ENCODE results near the gene TNFAIP8. TPM values are rescaled to one million over a fixed set of nuclear protein-coding genes. Genes with fewer than 3 reads are reported as not detected.

TNFAIP8 gene
- total RNA-seq, 1 donor from 2014 or later: 40.6 TPM

- H3F3A ChIP-seq (ENCODE audit: low read depth): no peaks in the 10 kb centered on the region
- no peak for TF ChIP-seq CTCF (IDR thresholded peaks at IDR 0.05)
- TF ChIP-seq EZH2 (IDR thresholded peaks at IDR 0.05): no peak
- TF ChIP-seq EZH2phosphoT487 (IDR thresholded peaks at IDR 0.05): no peak
- H3K4me2 ChIP-seq: no peak overlapping the region
- no peaks in the 10 kb centered on the region for H3K79me2 ChIP-seq (ENCODE audit: low read depth)
- no peaks in the 10 kb centered on the region for H3K27me3 ChIP-seq
- Mint-ChIP-seq H3K36me3 (no peaks in the 10 kb centered on the region), H3K9me3 (no peaks in the 10 kb centered on the region), H3K4me1 (no peaks in the 10 kb centered on the region), H3K27ac (no peak overlapping the region), H3K27me3 (ENCODE audit: insufficient read depth, low read depth) (peaks cover 7% of the 10 kb centered on the region), H3K4me3 (no peak overlapping the region)
- peaks cover 8% of the 10 kb centered on the region for H3K4me1 ChIP-seq
- H3K27ac ChIP-seq: no peak overlapping the region
- H3K4me3 ChIP-seq: no peak overlapping the region
- no peaks in the 10 kb centered on the region for H3K36me3 ChIP-seq
- H4K20me1 ChIP-seq (ENCODE audit: low read depth): no peaks in the 10 kb centered on the region
- H3K9ac ChIP-seq: no peak overlapping the region
- peak overlapping the region; percentile 90 for H2AFZ ChIP-seq (replicated peaks)
- H3K9me3 ChIP-seq (ENCODE audit: low read depth): no peaks in the 10 kb centered on the region
- DNase-seq (ENCODE audit: low spot score): no peak
Measured at GRCh38 chr5:119402081-119402480, 46.3 kb downstream of the TNFAIP8 start.

GRCh38 chr5:119402555-119402954, 46.7 kb downstream of the TNFAIP8 start:
- no peak for TF ChIP-seq EZH2phosphoT487 (IDR thresholded peaks at IDR 0.05)
- TF ChIP-seq CTCF (IDR thresholded peaks at IDR 0.05): no peak
- TF ChIP-seq EZH2 (IDR thresholded peaks at IDR 0.05): no peak
- H3K4me2 ChIP-seq: no peak overlapping the region
- no peak overlapping the region for H3K4me3 Mint-ChIP-seq

GRCh38 chr5:119404033-119404432, 48.2 kb downstream of the TNFAIP8 start:
- H3K4me2 ChIP-seq: no peak overlapping the region
- H3K4me3 Mint-ChIP-seq: no peak overlapping the region
- no peak for DNase-seq (ENCODE audit: low spot score)
- no peak overlapping the region for H3K27ac Mint-ChIP-seq
- H3K9me3 ChIP-seq (ENCODE audit: low read depth): no peaks in the 10 kb centered on the region
- H4K20me1 ChIP-seq (ENCODE audit: low read depth): no peaks in the 10 kb centered on the region
- no peaks in the 10 kb centered on the region for H3K36me3 Mint-ChIP-seq
- H3F3A ChIP-seq (ENCODE audit: low read depth): no peaks in the 10 kb centered on the region
- no peak for TF ChIP-seq EZH2 (IDR thresholded peaks at IDR 0.05)
- TF ChIP-seq EZH2phosphoT487 (IDR thresholded peaks at IDR 0.05): no peak
- no peak for TF ChIP-seq CTCF (IDR thresholded peaks at IDR 0.05)
- no peak overlapping the region for H3K27ac ChIP-seq
- no peaks in the 10 kb centered on the region for H3K4me1 Mint-ChIP-seq
- no peak overlapping the region for H3K4me3 ChIP-seq
- H3K27me3 ChIP-seq: no peaks in the 10 kb centered on the region
- peaks cover 7% of the 10 kb centered on the region for H3K27me3 Mint-ChIP-seq (ENCODE audit: insufficient read depth, low read depth)
- H2AFZ ChIP-seq (replicated peaks): no peak overlapping the region
- H3K4me1 ChIP-seq: peaks cover 8% of the 10 kb centered on the region
- no peaks in the 10 kb centered on the region for H3K79me2 ChIP-seq (ENCODE audit: low read depth)
- no peak overlapping the region for H3K9ac ChIP-seq
- no peaks in the 10 kb centered on the region for H3K36me3 ChIP-seq
- H3K9me3 Mint-ChIP-seq: no peaks in the 10 kb centered on the region

More at GRCh38 chr5:119402555-119402954, 46.7 kb downstream of the TNFAIP8 start:
- Histone ChIP-seq H3K27ac (no peak overlapping the region), H2AFZ (replicated peaks) (peak overlapping the region; percentile 90), H3K4me1 (peaks cover 8% of the 10 kb centered on the region), H3K27me3 (no peaks in the 10 kb centered on the region), H3K79me2 (ENCODE audit: low read depth) (no peaks in the 10 kb centered on the region), H3F3A (ENCODE audit: low read depth) (no peaks in the 10 kb centered on the region), H3K9ac (no peak overlapping the region), H3K4me3 (no peak overlapping the region), H3K9me3 (ENCODE audit: low read depth) (no peaks in the 10 kb centered on the region), H3K36me3 (no peaks in the 10 kb centered on the region), H4K20me1 (ENCODE audit: low read depth) (no peaks in the 10 kb centered on the region)
- no peaks in the 10 kb centered on the region for H3K9me3 Mint-ChIP-seq
- no peak for DNase-seq (ENCODE audit: low spot score)
- no peak overlapping the region for H3K27ac Mint-ChIP-seq
- H3K4me1 Mint-ChIP-seq: no peaks in the 10 kb centered on the region
- peaks cover 7% of the 10 kb centered on the region for H3K27me3 Mint-ChIP-seq (ENCODE audit: insufficient read depth, low read depth)
- H3K36me3 Mint-ChIP-seq: no peaks in the 10 kb centered on the region

All from neural progenitor cell (in vitro differentiated cells).